LoVo (cell line): ENCODE results near the gene MMS19.
"Not testable (repeated sequence)": the region's sequence is repeated elsewhere in the genome, so short reads cannot be mapped to it uniquely, and the experiment has no call there.

Source experiments
- DNase-seq: peaks from one replicate; pipeline ENCODE4 v3.0.0-alpha.2; 2016; ENCODE audit warnings: low spot score

The MMS19 gene

DNA sequence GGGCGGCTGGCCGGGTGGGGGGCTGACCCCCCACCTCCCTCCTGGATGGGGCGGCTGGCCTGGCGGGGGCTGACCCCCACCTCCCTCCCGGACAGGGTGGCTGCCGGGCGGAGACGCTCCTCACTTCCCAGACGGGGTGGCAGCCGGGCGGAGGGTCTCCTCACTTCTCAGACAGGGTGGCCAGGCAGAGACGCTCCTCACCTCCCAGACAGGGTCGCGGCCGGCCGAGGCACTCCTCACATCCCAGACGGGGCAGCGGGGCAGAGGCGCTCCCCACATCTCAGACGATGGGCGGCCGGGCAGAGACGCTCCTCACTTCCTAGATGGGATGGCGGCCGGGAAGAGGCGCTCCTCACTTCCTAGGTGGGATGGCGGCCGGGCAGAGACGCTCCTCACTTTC is 30.7 kb upstream of the MMS19 start:
- DNase-seq: not testable (repeated sequence)

DNA sequence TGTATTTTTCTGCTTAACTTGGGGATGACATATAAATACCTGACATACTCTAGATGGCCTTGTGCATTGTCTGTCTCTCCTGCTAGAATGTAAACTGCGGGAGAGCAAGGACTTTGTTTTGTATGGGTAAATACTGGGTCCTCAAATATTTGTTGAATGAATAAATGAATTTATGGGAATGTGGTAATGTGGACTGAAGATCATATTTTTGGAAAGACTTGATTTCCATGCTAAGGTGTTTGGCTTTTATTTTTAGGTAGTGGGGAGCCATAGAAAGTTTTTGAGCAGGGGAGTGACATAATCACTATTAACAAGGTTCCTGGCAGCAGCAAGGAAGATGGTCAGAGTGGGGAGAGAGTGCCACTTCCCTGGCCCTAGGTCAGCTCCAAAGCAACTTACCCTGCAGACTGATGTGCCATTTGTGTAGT is 27.5 kb upstream of the MMS19 start:
- DNase-seq: no peak

DNA sequence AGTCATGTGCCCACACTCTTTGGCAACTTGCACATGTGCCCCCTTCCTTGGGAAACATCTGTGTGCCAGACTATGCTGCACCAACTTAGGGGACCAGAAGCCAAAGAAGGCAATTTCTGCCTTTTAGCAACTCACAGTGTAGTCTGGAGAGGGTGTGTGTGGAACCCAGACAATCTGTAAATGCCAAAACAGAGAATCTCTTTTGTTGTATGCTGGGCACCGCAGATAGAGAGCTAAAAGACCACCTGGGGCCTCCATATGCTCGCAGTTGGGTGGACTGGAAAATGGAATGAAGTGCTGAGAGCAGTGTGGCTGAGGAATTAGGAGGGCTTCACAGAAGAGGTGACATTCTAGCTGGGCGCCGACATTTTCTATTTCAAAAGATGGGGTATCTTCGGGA is 26.9 kb upstream of the MMS19 start:
- no peak for DNase-seq

- DNase-seq: no peak
These were observed 24.7 kb upstream of the MMS19 start for GRCh38 chr10:97522937-97523336.

- no peak for DNase-seq
These were observed 23.8 kb upstream of the MMS19 start for GRCh38 chr10:97522071-97522470.

GRCh38 chr10:97520978-97521761 is 22.9 kb upstream of the MMS19 start:
- DNase-seq: no peak

- DNase-seq: no peak
These were observed 22.3 kb upstream of the MMS19 start for GRCh38 chr10:97520520-97520919.

- no peak for DNase-seq
These were observed 21.1 kb upstream of the MMS19 start for GRCh38 chr10:97519342-97519741.

- DNase-seq: no peak
These were observed 20.2 kb upstream of the MMS19 start for GRCh38 chr10:97518301-97519043.

DNA sequence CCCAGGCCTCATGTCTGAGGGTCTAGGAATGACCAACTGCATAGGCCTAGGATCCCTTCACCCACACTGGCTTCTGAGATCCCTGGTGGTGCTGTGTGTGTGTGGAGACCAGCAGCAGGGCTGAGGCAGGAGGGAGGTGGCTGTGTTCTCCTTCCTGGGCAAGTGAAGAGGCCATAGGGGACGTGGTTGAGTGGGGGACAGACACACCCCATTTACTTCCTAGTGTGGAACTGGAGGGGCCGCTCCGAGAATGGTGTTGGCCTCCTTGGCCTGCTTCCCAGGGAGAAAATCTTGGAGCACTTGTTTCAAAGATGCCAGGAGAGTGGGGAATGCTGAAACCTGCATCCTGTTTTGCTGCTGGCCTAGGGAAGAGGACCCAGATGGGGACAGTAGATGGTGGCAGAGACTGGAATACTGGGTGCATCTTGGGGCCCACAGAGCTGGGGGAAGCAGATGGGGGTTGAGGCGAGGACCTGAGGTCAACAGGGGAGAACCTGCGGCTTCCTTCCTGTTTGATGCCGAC is 19.6 kb upstream of the MMS19 start:
- DNase-seq: no peak

DNA sequence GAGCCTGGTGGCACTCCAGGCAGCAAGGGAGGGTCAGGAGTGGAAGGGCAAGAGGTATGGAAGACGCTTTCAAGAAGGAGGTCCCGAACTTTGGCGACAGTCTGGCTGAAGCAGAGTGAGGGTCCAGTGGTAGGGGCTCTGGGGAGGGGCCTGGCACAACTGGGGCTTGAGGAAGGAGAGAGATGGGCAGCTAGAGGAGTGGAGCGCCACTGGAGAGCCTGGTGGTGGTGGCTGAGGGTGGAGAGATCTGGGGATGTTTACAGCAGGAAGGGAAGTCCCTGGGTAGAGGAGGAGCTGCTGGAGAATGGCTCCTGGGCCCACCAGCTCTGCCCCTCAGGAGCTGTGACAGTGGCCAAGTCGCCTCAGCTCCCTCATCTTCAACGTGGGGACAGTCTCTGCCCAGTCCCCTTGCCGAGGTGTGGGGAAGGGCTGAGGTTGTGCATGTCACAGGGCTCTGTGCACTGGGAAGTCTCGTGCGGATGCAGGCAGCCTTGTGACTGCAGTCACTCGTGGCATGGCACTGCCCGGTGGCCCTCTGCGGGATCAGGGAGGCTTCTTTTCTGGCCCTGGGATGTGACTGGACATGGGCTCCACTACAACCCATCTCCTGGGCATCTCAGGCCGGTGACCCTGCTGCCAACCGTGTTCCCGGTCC is 19.0 kb upstream of the MMS19 start:
- no peak for DNase-seq

- DNase-seq: no peak
These were observed 17.2 kb upstream of the MMS19 start for GRCh38 chr10:97515271-97515978.

DNA sequence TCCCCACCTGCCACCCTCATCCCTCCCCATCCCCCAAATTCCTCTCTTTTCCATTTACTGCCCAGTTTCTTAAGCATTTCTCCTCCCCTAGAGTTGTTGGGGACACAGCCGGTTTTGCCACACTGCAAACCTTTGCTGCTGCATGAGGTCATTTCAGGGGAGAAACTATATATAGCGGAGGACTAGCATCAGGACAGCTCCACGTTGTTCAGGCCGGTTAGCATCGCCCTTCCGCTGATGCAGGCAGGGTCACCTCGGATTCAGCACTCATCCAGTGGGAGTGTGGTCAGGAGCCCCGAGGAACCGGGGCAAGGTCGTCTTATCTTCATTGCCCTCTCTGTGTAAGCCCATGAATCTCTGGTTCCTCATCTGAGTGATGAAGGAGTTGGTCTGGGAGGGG is 16.1 kb upstream of the MMS19 start:
- DNase-seq: no peak

DNA sequence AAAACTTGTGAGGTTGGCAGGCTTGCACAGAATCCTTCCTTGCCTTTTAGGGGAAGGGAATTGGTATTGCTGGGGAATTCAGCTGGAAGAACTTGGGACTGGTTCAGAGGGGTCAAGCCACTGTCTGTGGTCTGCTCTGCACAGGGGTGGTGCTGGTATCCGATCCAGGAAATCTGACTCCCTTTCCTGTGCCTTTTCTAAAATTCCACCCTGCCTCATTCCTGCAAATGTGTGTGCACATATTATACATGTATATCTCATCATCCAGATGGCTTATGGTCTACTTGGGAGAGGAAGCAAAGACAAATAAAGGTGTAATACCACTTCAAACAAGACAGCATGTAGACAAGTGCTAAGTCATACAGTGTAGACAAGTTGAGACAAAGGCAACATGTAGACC is 14.8 kb upstream of the MMS19 start:
- no peak for DNase-seq

DNA sequence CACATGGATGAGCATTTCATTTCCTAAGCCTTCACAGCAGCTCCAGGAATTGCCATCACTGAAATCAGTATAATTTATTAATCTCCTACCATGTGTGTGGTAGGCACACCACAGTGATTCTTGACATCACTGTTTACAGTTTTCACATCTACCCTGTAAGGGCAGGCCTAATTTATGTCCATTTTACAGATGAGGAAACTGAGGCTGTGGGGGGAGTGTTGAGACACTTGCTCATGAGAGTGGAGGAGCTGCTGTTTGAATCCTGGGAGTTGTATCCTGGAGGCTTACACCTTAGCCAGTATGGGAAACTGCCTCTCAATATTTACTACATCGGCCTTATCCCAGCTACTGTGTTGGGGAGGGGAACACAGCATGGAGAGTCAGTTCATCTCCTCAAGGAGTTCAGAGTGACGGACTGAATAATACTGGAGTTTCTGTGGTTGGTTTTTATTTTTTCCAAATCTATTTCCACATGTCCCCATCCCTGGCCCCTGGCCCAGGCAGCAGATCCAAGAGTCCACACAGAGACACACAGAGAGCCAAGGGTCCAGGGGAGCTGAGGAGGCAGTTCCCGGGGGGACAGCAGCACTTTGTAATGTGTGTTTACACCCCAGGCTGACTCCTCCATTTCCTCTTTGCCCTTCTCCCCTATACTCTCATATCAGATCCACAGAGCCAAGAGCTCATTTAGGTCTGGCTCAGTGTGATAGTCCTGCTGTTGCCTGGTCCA is 13.7 kb upstream of the MMS19 start:
- no peak for DNase-seq

DNA sequence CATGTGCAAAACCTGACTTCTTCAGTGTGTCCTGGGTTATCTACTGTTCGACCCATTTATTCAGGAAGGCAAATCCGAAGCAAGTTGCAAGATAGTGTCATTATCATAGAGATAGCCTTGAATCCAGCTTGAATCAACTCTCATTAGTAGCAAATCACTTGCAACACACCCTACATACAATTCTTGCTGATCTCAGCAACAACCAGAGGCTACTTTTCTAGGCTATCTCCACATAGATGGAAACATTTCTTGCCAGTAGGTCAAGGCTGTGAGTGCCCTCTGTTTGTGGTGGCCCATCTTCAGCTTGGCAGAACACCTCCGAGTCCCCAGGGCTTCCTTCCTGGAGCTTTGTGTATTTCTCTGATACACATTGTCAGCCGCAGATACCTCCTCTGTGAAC is 12.5 kb upstream of the MMS19 start:
- DNase-seq: no peak

DNA sequence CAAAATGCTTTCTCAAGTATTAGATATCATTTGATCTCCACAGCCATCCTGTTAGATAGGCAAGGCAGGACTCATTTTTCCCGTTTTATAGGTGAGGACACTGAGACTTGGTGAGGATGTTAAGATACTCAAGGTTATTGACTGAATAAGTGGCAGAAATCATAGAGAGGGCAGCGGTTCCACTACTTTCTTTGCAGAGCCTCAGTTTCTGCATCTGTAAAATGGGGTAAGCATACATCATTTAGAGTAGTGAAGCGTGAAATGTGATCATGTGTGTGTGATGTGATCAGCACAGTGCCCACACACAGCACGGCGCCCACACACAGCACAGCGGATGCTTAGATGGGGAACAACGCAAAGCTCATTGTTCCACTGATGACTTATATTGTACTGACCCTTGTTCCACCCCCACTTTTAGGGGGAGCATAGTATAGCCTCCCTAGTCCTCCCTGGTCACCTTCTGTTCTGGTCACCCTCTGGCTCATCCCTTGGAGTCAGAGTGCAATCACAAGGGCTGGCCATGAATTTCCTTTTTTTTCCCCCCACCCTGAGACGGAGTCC is 11.0 kb upstream of the MMS19 start:
- no peak for DNase-seq

DNA sequence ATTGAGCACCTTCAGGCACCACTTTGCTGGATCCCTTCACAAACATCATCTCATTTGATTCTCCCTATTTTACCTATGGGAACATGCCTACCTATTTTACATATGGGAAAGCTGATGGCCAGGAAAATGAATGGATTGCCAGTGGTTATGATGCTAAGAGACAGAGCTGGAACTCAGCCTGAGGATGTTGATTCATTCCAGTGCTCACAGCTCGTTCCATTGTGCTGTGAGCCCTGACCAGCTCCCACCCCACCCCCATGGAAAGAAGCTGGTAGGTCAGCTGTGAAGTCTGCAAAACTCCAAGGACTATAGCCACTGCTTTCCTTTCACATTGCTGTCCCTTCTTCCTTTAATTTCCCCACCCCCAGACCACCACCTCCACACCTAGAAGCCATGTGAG is 10.1 kb upstream of the MMS19 start:
- DNase-seq: no peak

GRCh38 chr10:97506199-97506991 is 8.2 kb upstream of the MMS19 start:
- no peak for DNase-seq

DNA sequence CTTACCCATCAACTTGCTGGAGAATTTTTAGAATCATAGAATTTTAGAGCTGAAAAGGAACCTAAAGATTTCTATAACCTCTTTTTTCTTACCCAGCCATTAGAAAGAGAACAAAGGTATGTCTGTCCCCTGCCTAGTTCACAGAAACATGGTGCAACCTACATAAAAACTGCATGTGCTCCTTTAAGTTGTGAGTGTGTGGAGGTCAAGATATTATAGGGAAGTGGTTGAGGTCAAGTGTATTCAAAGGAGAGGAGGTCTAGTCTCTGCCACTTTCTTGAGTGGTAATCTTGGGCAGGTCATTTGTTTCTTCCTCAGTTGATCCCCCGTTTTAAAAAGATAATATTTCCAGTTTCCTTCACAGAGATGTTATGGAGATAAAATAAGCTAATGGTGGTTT is 6.9 kb upstream of the MMS19 start:
- DNase-seq: no peak
